ENCODE data around the gene ZNF80. TPM values are rescaled to one million over a fixed set of nuclear protein-coding genes. Genes with fewer than 3 reads are reported as not detected.

ZNF80 gene
- total and polyA plus RNA-seq, 7 donors, result 0.19 TPM; not detected in 6

GRCh38 chr3:114272271-114272670 lies 34.9 kb upstream of the ZNF80 start:
- Histone ChIP-seq H3K27me3 (no peaks in the 10 kb centered on the region), H3K27ac (no peak overlapping the region), H3K36me3 (no peaks in the 10 kb centered on the region), H3K9me3 (peaks cover 0 to 5% (median 2%) of the 10 kb centered on the region in 4 donors), H3K4me3 (no peak overlapping the region), H3K4me1 (no peaks in the 10 kb centered on the region)
- no peak for DNase-seq
- intact Hi-C loops (cut with DNase I), result no loop called here
- TF ChIP-seq CTCF (IDR thresholded peaks at IDR 0.05) (no peak), EP300 (IDR thresholded peaks at IDR 0.05) (no peak), POLR2A (IDR thresholded peaks at IDR 0.05) (no peak), POLR2AphosphoS5 (IDR thresholded peaks at IDR 0.05) (no peak)
- 79 to 82% methylated on average over 1 of the region's 1 CpG for WGBS, 2 donors

DNA sequence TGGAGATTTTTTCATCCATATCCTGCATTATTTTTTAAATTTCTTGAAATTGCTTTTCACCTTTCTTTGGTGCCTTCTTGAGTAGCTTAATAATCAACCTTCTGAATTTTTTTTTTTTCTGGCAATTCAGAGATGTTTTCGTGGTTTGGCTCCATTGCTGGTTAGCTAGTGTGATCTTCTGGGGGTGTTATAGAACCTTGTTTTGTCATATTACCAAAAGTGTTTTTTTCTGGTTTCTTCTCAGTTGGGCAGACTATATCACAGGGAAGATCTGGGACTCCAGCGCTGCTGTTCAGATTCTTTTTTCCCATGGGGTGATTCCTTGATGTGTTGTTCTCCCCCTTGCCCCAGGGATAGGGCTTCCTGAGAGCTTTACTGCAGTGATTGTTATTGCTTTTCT lies 32.6 kb upstream of the ZNF80 start:
- H3K36me3 ChIP-seq, result no peaks in the 10 kb centered on the region
- H3K4me1 ChIP-seq, result no peaks in the 10 kb centered on the region
- no peak overlapping the region for H3K27ac ChIP-seq
- DNase-seq, result no peak
- 90 to 91% methylated on average over 2 of the region's 2 CpGs for WGBS, 2 donors
- H3K4me3 ChIP-seq, result no peak overlapping the region
- intact Hi-C loops (cut with DNase I), result no loop called here
- TF ChIP-seq EP300 (IDR thresholded peaks at IDR 0.05) (no peak), CTCF (IDR thresholded peaks at IDR 0.05) (no peak), POLR2A (IDR thresholded peaks at IDR 0.05) (no peak), POLR2AphosphoS5 (IDR thresholded peaks at IDR 0.05) (no peak)
- H3K9me3 ChIP-seq, result peaks cover 0 to 5% (median 2%) of the 10 kb centered on the region in 4 donors
- H3K27me3 ChIP-seq, result no peaks in the 10 kb centered on the region

DNA sequence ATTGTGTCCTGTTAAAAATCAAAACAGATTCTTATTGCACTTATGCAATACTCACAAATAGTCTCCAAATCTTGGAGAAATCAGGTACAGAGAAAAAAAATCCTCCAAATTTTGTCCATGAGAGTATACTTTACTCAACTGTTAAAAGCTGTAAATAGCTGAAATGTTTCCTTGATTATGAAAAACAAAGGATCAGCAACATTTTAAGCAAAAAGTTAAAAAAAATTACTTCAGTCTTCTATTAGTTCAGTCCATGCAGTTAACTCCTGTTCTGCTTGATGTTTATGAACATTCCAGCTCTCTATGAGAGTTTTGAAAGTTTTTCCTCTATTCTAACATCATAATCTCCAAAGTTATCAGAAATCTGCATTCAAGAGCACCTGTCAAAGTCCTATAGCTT lies 22.8 kb upstream of the ZNF80 start:
- intact Hi-C loops (cut with DNase I), result no loop called here
- TF ChIP-seq EP300 (IDR thresholded peaks at IDR 0.05) (no peak), POLR2A (IDR thresholded peaks at IDR 0.05) (no peak), CTCF (IDR thresholded peaks at IDR 0.05) (no peak), POLR2AphosphoS5 (IDR thresholded peaks at IDR 0.05) (no peak)
- no peak overlapping the region for H3K27ac ChIP-seq
- no peaks in the 10 kb centered on the region for H3K9me3 ChIP-seq
- H3K4me3 ChIP-seq, result no peak overlapping the region
- no peaks in the 10 kb centered on the region for H3K36me3 ChIP-seq
- DNase-seq, result no peak
- no peaks in the 10 kb centered on the region for H3K4me1 ChIP-seq
- no peaks in the 10 kb centered on the region for H3K27me3 ChIP-seq

GRCh38 chr3:114259566-114259965 lies 22.2 kb upstream of the ZNF80 start:
- Histone ChIP-seq H3K36me3 (no peaks in the 10 kb centered on the region), H3K27ac (no peak overlapping the region), H3K27me3 (no peaks in the 10 kb centered on the region), H3K9me3 (no peaks in the 10 kb centered on the region), H3K4me3 (no peak overlapping the region), H3K4me1 (no peaks in the 10 kb centered on the region)
- 88 to 91% methylated on average over 1 of the region's 1 CpG for WGBS, 2 donors
- intact Hi-C loops (cut with DNase I), result no loop called here
- no peak for DNase-seq
- no peak for TF ChIP-seq EP300 (IDR thresholded peaks at IDR 0.05)
- TF ChIP-seq POLR2A (IDR thresholded peaks at IDR 0.05), result no peak

DNA sequence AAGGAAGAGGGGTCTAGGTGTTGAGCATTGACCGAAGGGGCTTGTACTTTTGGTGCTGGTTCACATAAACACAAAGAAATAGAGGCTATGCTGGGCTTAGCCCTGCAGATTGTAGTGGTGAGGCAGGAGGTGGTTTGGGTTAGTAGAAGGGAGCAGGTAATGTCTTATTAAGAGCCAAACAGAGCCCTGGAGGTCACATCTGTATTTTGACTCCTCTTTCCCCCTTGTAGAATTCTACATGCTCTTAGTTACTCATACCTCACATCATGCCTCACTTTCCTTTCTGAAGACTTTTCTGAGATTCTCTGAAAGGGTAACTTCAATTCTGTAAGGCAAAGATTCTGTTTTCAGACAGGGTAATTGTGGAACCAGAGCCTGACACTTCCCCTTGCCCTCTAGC lies 16.1 kb upstream of the ZNF80 start:
- Histone ChIP-seq H3K4me3 (no peak overlapping the region), H3K9me3 (no peaks in the 10 kb centered on the region), H3K27me3 (no peaks in the 10 kb centered on the region), H3K27ac (no peak overlapping the region), H3K4me1 (no peaks in the 10 kb centered on the region), H3K36me3 (no peaks in the 10 kb centered on the region)
- intact Hi-C loops (cut with DNase I), result no loop called here
- no peak for DNase-seq
- TF ChIP-seq POLR2AphosphoS5 (IDR thresholded peaks at IDR 0.05), result no peak
- TF ChIP-seq EP300 (IDR thresholded peaks at IDR 0.05), result no peak
- no peak for TF ChIP-seq POLR2A (IDR thresholded peaks at IDR 0.05)
- no peak for TF ChIP-seq CTCF (IDR thresholded peaks at IDR 0.05)
- WGBS, 2 donors, result 86 to 92% methylated on average over 1 of the region's 1 CpG
